ENCODE data around the gene VMP1. TPM values are rescaled to one million over a fixed set of nuclear protein-coding genes. Genes with fewer than 3 reads are reported as not detected.
A peak's percentile ranks its signal among the peaks of the same experiment; 100 is the strongest.

Gene VMP1
- total and polyA plus RNA-seq, 2 of the 13 experiments (the other 11 are each of a cell fraction or from before 2014, with no cell fraction given): 186 to 271 TPM

- Histone ChIP-seq H3K9ac (ENCODE audit: insufficient read depth, low read depth, low read length) (peak overlapping the region; percentile 97), H3K4me2 (ENCODE audit: low read depth, low read length) (peak overlapping the region; percentile 85), H3K27me3 (ENCODE audit: control insufficient read depth in 1 of 2, insufficient read depth in 2 of 2, low read length in 2 of 2) (peaks cover 0 to 5% of the 10 kb centered on the region in 2 experiments; a peak in 1 of 5 replicates), H2AFZ (ENCODE audit: low read length) (no peak overlapping the region), H3K79me2 (ENCODE audit: insufficient read depth, low read length) (peaks cover 95% of the 10 kb centered on the region), H3K4me1 (ENCODE audit: insufficient read depth, low read length) (peaks cover 75% of the 10 kb centered on the region), H3K36me3 (replicated peaks in 1 of 2; ENCODE audit: control insufficient read depth in 1 of 2, insufficient read depth in 2 of 2, low read length in 2 of 2) (peaks cover 0 to 7% of the 10 kb centered on the region in 2 experiments; a peak in 2 of 5 replicates), H3K27ac (ENCODE audit: extremely low read length, insufficient read depth, low read length) (peak overlapping the region; percentile 94), H3K4me3 (replicated peaks in 1 of 3; ENCODE audit: insufficient read depth in 1 of 3, low read depth in 2 of 3, low read length in 3 of 3) (peak overlapping the region; percentile 77 to 98 (median 86)), H4K20me1 (ENCODE audit: insufficient read depth, low read length) (peaks cover 30% of the 10 kb centered on the region), H3K9me3 (ENCODE audit: low read length) (no peaks in the 10 kb centered on the region)
- DNase-seq (ENCODE audit: low spot score) (no peak), FAIRE-seq (no peak), ATAC-seq (peak; percentile 21)
- WGBS (ENCODE audit: low lambda C conversion rate): under 1% methylated on average over 11 of the region's 15 CpGs
- ChIA-PET POLR2A (interaction anchor here (1.0 to 2.8 kb wide), 31 partner anchors 9 to 684 kb away, joined by 3 to 53 read pairs (median 5); partner anchors contain the start of genes CLTC, DHX40, HEATR6 and RNFT1), CTCF (ENCODE audit: low intra/inter-chr PET ratio, low total read pairs) (no interaction called here)
- intact Hi-C loops (cut with micrococcal nuclease; ENCODE audit: unreplicated experiment): no loop called here
- in situ Hi-C loops (cut with HindIII; ENCODE audit: extremely low pct_ligation_motif_present, low pct_unique_long_range_greater_than_20kb): loop anchor here (5.0 kb wide), 1 partner anchor 49 kb away; no protein-coding TSS in a partner anchor
- BruUV-seq (replicated peaks): no TSS peak
- TF ChIP-seq KLF9 (CRISPR knock-in tag; IDR thresholded peaks at IDR 0.05; ENCODE audit: low read depth) (no peak), ZNF33A (CRISPR knock-in tag; IDR thresholded peaks at IDR 0.05; ENCODE audit: borderline replicate concordance) (0 out of 2 replicates have a peak, but pooled peaks have one; percentile 47), ZNF790 (CRISPR knock-in tag; IDR thresholded peaks at IDR 0.05; ENCODE audit: borderline replicate concordance) (0 out of 2 replicates have a peak, but pooled peaks have one; percentile 11), ZNF20 (CRISPR knock-in tag; IDR thresholded peaks at IDR 0.05) (no peak), ZNF776 (CRISPR knock-in tag; IDR thresholded peaks at IDR 0.05) (0 out of 2 replicates have a peak, but pooled peaks have one; percentile 63), PHF21A (CRISPR knock-in tag; IDR thresholded peaks at IDR 0.05) (no peak), HMGA1 (CRISPR knock-in tag; conservative IDR thresholded peaks at IDR 0.05) (no peak), ZFP36L1 (CRISPR knock-in tag; IDR thresholded peaks at IDR 0.05) (no peak), SP5 (CRISPR knock-in tag; IDR thresholded peaks at IDR 0.05; ENCODE audit: borderline replicate concordance, low read depth) (no peak), SRF (IDR thresholded peaks at IDR 0.05; ENCODE audit: low read depth, low read length) (no peak), EED (CRISPR knock-in tag; IDR thresholded peaks at IDR 0.05) (0 out of 2 replicates have a peak, but pooled peaks have one; percentile 60), POGK (CRISPR knock-in tag; conservative IDR thresholded peaks at IDR 0.05) (no peak), SNAPC2 (CRISPR knock-in tag; IDR thresholded peaks at IDR 0.05) (0 out of 2 replicates have a peak, but pooled peaks have one; percentile 27), ZNF670 (CRISPR knock-in tag; IDR thresholded peaks at IDR 0.05; ENCODE audit: borderline replicate concordance) (peak; percentile 86; the same call in 1 of the 2 replicates), IRX3 (CRISPR knock-in tag; IDR thresholded peaks at IDR 0.05; ENCODE audit: borderline replicate concordance, low read depth) (no peak), KMT2A (CRISPR knock-in tag; IDR thresholded peaks at IDR 0.05) (no peak), CERS6 (CRISPR knock-in tag; IDR thresholded peaks at IDR 0.05) (0 out of 2 replicates have a peak, but pooled peaks have one; percentile 46), SIX1 (CRISPR knock-in tag; IDR thresholded peaks at IDR 0.05; ENCODE audit: borderline replicate concordance) (no peak), ZNF451 (CRISPR knock-in tag; IDR thresholded peaks at IDR 0.05) (no peak), SMC3 (IDR thresholded peaks at IDR 0.05; ENCODE audit: low read length) (0 out of 2 replicates have a peak, but pooled peaks have one; percentile 9), ZNF468 (CRISPR knock-in tag; IDR thresholded peaks at IDR 0.05) (no peak), ZBTB42 (CRISPR knock-in tag; IDR thresholded peaks at IDR 0.05) (no peak), LCORL (IDR thresholded peaks at IDR 0.05) (no peak), LCORL (CRISPR knock-in tag; IDR thresholded peaks at IDR 0.05) (0 out of 2 replicates have a peak, but pooled peaks have one; percentile 3), ZNF598 (CRISPR knock-in tag; IDR thresholded peaks at IDR 0.05; ENCODE audit: borderline replicate concordance) (peak; percentile 1; the same call in 1 of the 2 replicates)
Observed at GRCh38 chr17:59707971-59708430, 547 bp downstream of the VMP1 start.
